Sigmoid colon (tissue), 4 donors: ENCODE measurements around the gene COA1.

ENCODE experiments used
- CTCF ChIP-seq, 4 experiments: fragments of 450-650 bp in 3 of 4; fragments of 200-600 bp in 1 of 4; IDR thresholded peaks; one replicate each; pipeline ENCODE4 v1.5.1; 2016 to 2019; ENCODE audit warnings: antibody characterized with exemption in 4 of 4, mild to moderate bottlenecking in 3 of 4, moderate library complexity in 2 of 4
- POLR2A ChIP-seq, 2 donors: fragments of 450-650 bp; IDR thresholded peaks; one replicate each; pipeline ENCODE4 v1.6.1; 2016; ENCODE audit warnings: antibody characterized with exemption in 2 of 2, mild to moderate bottlenecking in 2 of 2, moderate library complexity in 2 of 2
- POLR2AphosphoS5 ChIP-seq, 4 donors: sonication (generic); formaldehyde crosslinking; IDR thresholded peaks; one replicate each; pipeline ENCODE4 v1.6.1; 2017; ENCODE audit warnings: antibody characterized with exemption in 4 of 4

- no peak for TF ChIP-seq CTCF (IDR thresholded peaks at IDR 0.05)
- no peak for TF ChIP-seq POLR2AphosphoS5 (IDR thresholded peaks at IDR 0.05)
- no peak for TF ChIP-seq POLR2A (IDR thresholded peaks at IDR 0.05)
Measured at GRCh38 chr7:43691611-43692010, 37.7 kb downstream of the COA1 start.
